Parathyroid adenoma (tissue), 2 donors: ENCODE results near the gene NKX1-2.
A peak's percentile ranks its signal among the peaks of the same experiment; 100 is the strongest.

Experiments
- H2AFZ ChIP-seq: fragments of 300-600 bp; sonication (generic); one replicate; pipeline ENCODE4 v1.7.0; 2017; ENCODE audit warnings: antibody characterized with exemption, mild to moderate bottlenecking
- H3K27ac ChIP-seq: fragments of 300-600 bp; sonication (generic); one replicate; pipeline ENCODE4 v1.7.0; 2017
- H3K27me3 ChIP-seq: fragments of 300-600 bp; sonication (generic); one replicate; pipeline ENCODE4 v1.7.0; 2017; ENCODE audit warnings: low read length; ENCODE audit not compliant: control insufficient read depth, insufficient read depth
- H3K36me3 ChIP-seq: fragments of 300-600 bp; sonication (generic); one replicate; pipeline ENCODE4 v1.7.0; 2017; ENCODE audit warnings: low read length; ENCODE audit not compliant: control insufficient read depth, insufficient read depth
- H3K4me1 ChIP-seq: fragments of 300-600 bp; sonication (generic); one replicate; pipeline ENCODE4 v1.7.0; 2017; ENCODE audit warnings: control low read depth
- H3K4me2 ChIP-seq: fragments of 300-600 bp; sonication (generic); one replicate; pipeline ENCODE4 v1.7.0; 2017; ENCODE audit warnings: low read length
- H3K4me3 ChIP-seq: fragments of 300-600 bp; sonication (generic); one replicate; pipeline ENCODE4 v1.7.0; 2017; ENCODE audit warnings: low read depth, low read length
- H3K79me2 ChIP-seq: fragments of 300-600 bp; sonication (generic); one replicate; pipeline ENCODE4 v1.7.0; 2017; ENCODE audit warnings: control low read depth
- H3K9ac ChIP-seq: fragments of 300-600 bp; sonication (generic); one replicate; pipeline ENCODE4 v1.7.0; 2017; ENCODE audit warnings: mild to moderate bottlenecking
- H3K9me3 ChIP-seq: fragments of 300-600 bp; sonication (generic); one replicate; pipeline ENCODE4 v1.7.0; 2017; ENCODE audit warnings: low read length; ENCODE audit not compliant: control insufficient read depth
- CTCF ChIP-seq: fragments of 300-600 bp; sonication (generic); IDR thresholded peaks from one replicate; pipeline ENCODE4 v1.7.0; 2017; ENCODE audit warnings: antibody characterized with exemption, mild to moderate bottlenecking
- donor health status: primary hyperparathyroidism.

The NKX1-2 gene

GRCh38 chr10:124408357-124408756 is 41.5 kb downstream of the NKX1-2 start:
- Histone ChIP-seq H3K4me2 (no peak overlapping the region), H2AFZ (no peak overlapping the region), H3K27ac (no peak overlapping the region), H3K79me2 (no peaks in the 10 kb centered on the region), H3K4me1 (no peaks in the 10 kb centered on the region), H3K27me3 (no peaks in the 10 kb centered on the region), H3K9me3 (no peaks in the 10 kb centered on the region), H3K36me3 (no peaks in the 10 kb centered on the region), H3K4me3 (no peak overlapping the region), H3K9ac (no peak overlapping the region)
- TF ChIP-seq CTCF, result no peak

- no peak overlapping the region for H3K9ac ChIP-seq
- no peaks in the 10 kb centered on the region for H3K36me3 ChIP-seq
- TF ChIP-seq CTCF, result no peak
- H3K27me3 ChIP-seq, result no peaks in the 10 kb centered on the region
- H3K4me2 ChIP-seq, result no peak overlapping the region
- no peak overlapping the region for H3K4me3 ChIP-seq
- no peaks in the 10 kb centered on the region for H3K9me3 ChIP-seq
- no peak overlapping the region for H2AFZ ChIP-seq
- H3K4me1 ChIP-seq, result no peaks in the 10 kb centered on the region
- H3K79me2 ChIP-seq, result no peaks in the 10 kb centered on the region
- no peak overlapping the region for H3K27ac ChIP-seq
Observed at GRCh38 chr10:124407456-124407855, 42.4 kb downstream of the NKX1-2 start.

GRCh38 chr10:124403548-124403947 is 46.3 kb downstream of the NKX1-2 start:
- Histone ChIP-seq H3K4me3 (no peak overlapping the region), H2AFZ (no peak overlapping the region), H3K27ac (no peak overlapping the region), H3K4me2 (no peak overlapping the region), H3K9me3 (no peaks in the 10 kb centered on the region), H3K36me3 (no peaks in the 10 kb centered on the region), H3K4me1 (no peaks in the 10 kb centered on the region), H3K9ac (no peak overlapping the region), H3K79me2 (no peaks in the 10 kb centered on the region), H3K27me3 (no peaks in the 10 kb centered on the region)
- peak; percentile 64 for TF ChIP-seq CTCF

- Histone ChIP-seq H3K4me3 (no peak overlapping the region), H3K4me1 (no peaks in the 10 kb centered on the region), H2AFZ (no peak overlapping the region), H3K9ac (no peak overlapping the region), H3K27ac (no peak overlapping the region), H3K79me2 (no peaks in the 10 kb centered on the region), H3K9me3 (no peaks in the 10 kb centered on the region), H3K27me3 (no peaks in the 10 kb centered on the region), H3K36me3 (no peaks in the 10 kb centered on the region), H3K4me2 (no peak overlapping the region)
- TF ChIP-seq CTCF, result no peak
Observed at GRCh38 chr10:124402273-124402672, 47.6 kb downstream of the NKX1-2 start.

GRCh38 chr10:124401633-124402032 is 48.2 kb downstream of the NKX1-2 start:
- no peak for TF ChIP-seq CTCF
- H3K27ac ChIP-seq, result no peak overlapping the region
- no peaks in the 10 kb centered on the region for H3K27me3 ChIP-seq
- H3K36me3 ChIP-seq, result no peaks in the 10 kb centered on the region
- H3K9ac ChIP-seq, result no peak overlapping the region
- H3K4me1 ChIP-seq, result no peaks in the 10 kb centered on the region
- no peak overlapping the region for H3K4me3 ChIP-seq
- H3K4me2 ChIP-seq, result no peak overlapping the region
- H2AFZ ChIP-seq, result no peak overlapping the region
- no peaks in the 10 kb centered on the region for H3K9me3 ChIP-seq
- H3K79me2 ChIP-seq, result no peaks in the 10 kb centered on the region
